NCI-H146 (cell line): ENCODE results near the gene RNH1.

Experiments
- DNase-seq: peaks from one replicate; lab custom pipeline; 2025; lab: John Stamatoyannopoulos, UW

RNH1 gene

DNA sequence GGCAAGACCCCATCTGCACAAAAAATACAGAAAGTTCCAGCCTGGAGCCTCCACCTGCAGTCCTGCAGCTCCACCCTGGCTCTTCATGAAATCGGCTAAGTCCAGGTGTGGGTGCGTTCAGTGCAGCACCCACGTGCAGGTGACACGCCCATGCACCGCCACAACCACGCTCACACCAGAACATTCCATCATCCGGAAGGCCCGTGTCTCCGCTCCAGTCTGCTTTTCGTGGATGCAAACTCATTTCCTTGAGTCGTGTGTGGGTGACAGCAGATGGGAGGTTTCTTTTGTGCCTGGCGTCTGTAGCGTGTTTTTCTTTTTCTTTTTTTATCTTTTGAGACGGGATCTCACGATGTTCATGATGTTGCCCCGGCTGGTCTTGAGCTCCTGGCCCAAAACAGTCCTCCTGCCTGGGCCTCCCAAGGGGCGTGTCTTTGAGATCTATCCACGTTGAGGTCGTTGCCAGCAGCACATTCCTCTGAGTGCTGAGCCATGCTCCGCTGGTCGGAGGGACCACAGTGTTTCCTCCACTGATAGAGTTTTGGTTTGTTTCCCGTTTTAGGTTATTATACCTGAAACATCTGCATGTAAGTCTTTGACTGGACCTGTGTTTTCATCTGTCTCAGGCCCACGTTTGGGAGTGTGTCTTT, 49.8 kb downstream of the RNH1 start:
- DNase-seq: no peak

DNA sequence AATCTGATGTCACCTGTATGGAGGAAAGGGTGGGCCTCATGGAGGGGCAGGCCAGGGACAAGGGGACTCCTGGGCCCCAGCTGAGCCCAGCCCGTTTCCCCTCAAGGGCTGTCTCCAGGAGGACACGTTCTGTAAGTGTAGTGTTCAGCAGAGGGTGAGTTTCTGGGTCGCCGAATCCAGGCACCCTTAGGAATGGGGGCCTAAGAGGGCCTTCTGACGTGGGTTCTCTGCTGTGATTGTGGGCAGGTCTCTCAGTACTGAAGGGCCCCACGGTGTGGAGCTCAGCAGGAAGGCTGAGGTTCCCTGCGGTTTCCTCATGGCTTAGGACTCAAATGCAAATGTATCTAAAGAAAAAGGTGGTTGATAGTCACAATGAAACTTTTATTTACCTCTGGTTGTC, 50.5 kb downstream of the RNH1 start:
- no peak for DNase-seq

DNA sequence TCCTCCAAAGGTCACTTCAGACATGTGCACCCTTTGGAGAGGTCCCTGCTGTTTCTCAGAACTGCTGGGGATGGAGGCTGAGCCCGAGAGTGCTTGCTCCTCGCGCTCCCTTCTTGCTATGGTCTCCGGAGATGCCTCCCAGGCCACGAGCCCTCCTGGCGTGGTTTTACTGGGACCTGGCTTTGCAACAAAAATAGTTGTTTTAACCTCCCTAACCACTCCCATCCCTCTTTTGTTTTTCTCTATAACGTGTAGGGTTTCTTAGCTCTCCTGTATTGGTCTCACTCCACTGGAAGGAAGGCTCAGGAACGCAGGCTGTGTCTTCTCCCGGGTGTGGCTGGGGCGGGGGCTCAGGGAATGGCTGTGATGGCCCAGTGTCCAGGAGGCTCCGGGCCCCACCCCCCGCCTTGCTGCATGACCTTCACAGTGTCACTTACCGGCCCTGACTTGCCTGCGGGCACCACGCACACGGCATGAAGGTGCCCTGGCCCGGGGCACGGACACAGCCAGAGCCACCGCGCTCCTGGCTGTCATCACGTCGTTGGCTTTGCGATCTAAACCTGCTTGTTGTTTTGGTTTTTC, 51.4 kb downstream of the RNH1 start:
- no peak for DNase-seq

DNA sequence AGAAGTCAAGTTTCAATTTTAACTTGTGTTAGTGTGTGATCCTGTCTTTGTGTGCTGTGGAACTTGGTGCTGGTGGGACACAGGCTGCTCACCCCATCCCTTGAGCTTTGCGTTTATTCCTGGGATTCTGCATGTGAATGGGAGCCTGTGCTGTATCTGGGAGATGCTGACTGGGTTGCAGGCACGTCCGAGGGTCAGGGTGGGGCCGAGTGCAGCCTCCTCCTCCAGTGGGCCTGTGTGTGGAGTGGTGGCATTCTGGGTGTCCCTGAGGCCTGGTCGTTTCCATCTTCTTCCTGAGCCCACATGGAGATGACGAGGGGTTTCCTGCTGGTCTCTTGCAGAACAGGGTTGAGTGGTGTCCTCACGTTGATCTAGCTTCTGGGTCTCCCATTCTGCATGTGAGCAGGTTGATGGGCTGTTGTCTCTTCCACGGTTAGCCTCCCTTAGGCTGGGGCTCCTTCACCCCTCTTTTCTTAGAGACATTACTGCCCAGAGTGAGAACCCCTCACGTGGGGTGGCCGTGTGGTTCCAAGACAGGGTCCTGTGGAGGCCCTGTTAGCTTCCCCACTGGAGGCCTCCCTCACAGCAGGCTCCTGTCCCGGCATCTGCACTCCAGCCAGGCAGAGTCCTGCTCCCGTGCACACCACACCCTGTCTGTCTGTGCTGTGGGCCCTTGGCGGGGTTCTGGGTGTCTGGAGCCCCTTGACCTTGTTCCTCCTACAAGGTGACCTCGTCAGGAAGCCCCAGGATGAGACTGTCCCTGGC, 52.1 kb downstream of the RNH1 start:
- DNase-seq: no peak

DNA sequence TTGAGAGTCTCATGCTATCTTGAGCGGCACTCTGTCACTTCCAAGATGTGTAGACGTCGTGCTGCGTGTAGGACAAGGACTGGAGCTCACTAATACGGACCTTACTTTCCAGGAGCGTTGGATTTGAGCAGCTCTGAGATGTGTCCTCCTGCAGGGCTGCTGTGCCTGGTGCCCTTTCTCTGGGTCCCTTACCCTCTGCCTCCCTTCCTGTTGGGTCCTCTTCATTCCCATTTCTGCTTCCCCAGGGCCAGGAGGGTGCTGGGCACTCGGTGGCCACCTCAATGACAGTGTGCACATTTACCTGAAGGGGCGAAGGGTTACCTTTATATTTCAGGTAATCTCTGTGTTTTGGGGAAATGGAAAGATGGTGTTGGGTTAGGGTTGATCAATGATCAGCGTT, 53.0 kb downstream of the RNH1 start:
- no peak for DNase-seq

DNA sequence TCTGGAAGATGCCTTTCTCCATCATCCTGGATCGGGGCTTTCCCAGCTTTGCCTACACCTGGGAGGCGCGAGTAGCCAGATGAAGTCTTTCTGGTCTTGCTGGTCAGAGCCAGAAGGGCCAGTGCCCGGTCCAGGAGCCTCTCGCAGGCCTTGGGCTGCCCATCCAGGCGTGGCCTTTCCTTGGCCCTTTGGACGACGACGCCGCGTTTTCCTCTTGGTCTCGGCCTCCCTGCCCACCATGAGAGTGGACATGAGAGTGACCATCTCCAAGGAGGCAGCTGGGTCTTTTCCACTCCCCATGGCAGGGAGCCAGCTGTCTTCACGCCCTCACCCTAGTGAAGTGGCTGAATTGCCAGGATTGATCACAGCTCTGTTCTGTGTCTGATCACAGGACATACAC, 53.5 kb downstream of the RNH1 start:
- DNase-seq: no peak

DNA sequence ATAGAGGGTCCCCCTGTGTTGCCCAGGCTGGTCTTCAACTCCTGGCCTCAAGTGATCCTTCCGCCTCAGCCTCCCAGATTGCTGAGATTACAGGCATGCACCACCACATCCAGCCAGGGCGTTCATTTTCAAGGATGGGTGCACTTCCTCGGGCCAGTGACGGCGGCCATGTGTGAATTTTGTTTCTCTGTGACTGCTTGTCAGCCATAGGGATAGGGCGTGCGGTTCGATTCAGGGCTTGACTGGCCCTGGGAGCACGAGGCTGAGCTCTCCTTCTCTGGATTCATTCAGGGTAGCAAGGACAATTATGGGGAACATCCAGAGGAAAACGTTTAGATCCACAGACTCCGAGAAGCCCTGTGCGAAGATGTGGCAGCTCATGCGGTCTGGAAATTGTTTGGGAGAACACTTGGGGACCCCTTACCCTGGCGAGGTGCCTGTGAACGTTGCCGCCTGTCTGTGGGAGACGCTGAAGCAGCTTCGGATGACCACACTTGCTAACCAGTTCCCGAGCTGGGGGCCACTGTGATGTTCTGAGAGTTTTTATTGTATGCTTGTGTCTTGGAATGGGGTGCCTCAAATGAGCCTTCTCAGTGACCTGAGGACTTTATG, 54.0 kb downstream of the RNH1 start:
- DNase-seq: no peak

DNA sequence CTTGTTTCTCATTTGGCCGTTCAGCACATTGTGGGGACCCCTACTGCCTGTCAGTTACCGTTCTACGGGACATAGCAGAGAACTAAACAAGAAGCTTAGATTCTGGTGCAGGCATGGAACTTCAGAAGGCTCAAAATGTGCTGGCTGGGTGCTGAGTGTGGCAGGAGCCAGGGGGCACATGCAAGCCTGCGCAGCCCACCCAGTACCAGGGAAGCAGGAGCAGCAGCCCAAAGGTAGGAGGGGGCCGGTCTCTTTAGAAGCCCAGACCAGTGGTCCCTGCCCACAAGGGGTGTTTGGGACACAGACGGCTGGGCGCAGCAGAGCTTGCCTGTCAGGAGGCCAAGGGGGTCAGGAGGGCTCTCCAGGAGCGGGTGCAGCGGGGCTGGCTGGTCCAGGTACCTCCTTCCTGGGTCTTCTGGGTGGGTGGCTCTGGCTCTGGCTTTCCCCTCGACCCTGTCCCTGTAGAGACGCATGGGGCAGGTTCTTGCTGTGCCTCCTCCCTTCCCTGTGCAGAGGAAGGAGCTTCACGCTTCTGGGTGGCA, 54.8 kb downstream of the RNH1 start:
- DNase-seq: no peak

DNA sequence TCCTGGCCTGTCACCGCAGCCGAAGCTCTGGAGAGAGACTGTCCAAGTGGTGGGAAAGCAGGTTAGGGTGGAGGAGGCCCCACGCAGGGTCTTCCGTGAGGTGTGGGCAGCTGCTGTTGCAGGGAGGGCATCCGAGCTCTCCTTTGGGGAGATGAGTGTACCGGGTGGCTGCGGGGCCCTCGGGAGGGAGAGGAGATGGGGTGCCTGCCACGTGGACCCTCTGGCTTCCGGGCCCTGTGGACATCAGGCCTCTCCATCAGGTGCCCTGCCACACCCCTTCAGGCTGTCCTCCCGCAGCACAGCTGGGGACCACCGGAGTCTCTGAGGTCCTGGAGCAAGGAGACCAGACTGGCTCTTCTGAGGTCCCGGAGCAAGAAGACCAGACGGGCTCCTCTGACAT, 55.3 kb downstream of the RNH1 start:
- no peak for DNase-seq

DNA sequence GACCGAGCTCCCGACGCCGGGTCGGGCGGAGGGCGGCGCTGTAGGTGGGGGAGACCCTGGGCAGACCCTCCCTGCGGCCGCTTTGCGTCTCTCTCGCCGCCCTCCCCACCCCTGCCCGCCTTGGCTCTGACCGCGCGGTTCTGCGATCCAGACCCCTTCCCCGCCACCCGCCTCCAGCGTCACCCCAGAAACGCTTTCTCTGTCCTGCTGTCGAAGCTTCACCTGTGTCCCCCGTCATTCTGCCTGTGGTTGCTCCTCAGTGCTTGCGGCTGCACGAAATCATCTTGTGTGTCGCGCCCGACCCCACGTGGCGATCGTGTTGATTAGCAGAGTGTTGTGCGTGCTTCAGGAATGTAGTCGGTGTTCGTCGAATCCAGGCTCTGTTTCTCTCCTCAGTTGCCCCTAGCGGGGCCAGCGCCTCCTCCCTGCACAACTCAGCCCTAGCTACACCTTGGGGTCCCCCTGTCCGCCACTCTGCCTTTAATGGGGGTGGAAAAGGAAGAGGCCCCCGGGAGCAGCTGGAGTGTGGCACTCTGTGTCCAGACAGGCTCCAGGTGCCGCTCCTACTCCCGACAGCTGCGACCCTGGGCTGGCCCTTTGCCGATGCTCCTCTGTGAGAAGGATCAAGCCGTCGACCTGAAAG, 56.1 kb downstream of the RNH1 start:
- peak; percentile 76 for DNase-seq

DNA sequence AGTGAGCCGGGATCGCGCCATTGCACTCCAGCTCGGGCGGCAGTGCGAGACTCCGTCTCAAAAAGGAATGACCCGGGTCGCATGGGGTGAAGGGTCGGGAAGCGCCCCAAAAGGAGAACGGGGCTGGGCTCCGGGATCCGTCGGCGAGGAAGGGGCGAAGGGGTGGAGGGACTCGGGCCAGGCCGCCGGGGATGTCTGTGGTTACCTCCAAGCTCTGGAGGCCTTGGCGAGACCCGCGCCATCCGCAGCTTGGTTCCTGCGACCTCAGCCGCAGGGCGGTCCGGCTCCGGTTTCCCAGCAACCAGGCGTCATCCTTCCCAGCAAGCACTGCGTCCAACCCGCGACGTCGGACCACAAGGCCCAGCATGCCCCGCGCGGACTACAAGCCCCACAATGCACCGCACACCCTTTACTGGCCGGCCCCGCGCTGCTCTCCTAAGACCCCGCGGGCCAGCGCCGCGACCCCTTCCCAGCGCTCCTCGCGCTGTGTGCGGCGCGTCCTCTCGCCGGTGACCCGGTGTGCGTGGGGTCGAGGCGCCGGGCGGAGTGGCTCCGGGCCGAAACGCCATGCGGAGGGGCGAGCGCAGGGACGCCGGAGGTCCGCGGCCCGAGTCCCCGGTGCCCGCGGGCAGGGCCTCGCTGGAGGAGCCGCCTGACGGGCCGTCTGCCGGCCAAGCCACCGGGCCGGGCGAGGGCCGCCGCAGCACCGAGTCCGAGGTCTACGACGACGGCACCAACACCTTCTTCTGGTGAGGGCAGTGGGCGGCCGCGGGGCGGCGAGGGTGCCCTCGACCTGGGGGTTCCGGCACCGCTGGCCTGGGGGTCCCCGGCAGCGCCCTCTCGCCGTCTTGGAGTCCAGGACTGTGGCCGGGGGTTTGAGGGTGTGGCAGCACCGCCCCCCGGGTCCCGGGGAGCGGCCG, 56.9 kb downstream of the RNH1 start, which contains the start of gene PTDSS2:
PTDSS2 (plus strand) TSS at position 391 of the 920 bp plus-strand sequence; CDS start at position 568, 177 bp downstream.
- peak; percentile 97 for DNase-seq

DNA sequence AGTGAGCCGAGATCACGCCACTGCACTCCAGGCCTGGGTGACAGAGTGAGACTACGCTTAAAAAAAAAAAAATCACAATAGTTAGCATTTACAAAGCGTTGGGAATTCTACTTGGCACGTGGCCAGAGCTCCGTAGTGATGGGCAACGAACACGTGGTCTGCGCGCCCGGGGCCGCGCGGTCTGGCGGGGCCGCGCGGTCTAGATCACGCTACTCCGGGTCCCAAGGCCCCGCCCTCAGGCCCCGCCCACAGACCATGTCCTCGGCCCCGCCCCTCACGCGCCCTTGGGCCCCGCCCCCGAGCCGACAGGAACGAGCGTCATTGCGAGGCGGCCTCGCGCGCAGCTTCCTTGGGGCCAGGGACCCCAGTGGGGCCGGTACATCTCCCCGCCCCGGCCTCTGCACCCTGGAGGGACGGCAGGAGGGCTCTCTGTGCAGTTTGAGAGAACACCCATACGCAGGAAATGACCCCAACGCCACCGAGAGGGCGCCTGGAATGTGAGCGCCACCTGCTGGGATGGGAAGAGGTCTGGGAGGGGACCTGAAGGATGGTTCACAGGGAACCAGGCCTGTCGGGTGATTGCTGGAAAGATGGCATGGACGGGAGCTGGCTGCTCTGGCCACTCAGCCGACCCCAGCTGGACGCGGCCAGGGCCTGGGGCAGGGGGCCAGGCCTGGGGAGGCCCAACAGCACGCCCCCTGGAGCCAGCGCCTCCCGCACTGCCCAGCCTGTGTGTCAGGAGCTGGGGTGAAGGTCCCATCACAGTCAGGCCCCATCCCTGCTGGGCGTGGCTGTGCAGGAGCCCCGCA, 58.9 kb downstream of the RNH1 start:
- peak; percentile 96 for DNase-seq

DNA sequence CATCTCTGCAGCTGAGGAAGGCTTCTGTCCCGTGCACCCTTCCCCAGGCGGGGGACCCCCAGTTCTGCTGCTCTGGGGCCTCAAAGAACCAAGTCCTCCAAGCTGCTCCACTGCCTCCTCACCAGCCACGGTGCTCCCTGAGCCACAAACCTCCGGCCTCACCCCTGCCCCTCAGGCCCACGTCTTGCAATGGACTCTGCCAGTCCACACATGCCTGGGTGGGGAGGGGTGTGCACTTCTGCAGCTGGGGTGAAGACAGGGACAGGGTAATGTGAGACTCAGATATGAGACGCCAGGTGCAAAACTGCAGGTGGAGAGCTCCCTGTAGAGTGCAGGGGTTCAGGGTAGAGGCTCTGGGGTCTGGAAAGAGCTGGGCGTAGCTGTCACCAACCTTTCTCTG, 60.2 kb downstream of the RNH1 start:
- peak; percentile 91 for DNase-seq

DNA sequence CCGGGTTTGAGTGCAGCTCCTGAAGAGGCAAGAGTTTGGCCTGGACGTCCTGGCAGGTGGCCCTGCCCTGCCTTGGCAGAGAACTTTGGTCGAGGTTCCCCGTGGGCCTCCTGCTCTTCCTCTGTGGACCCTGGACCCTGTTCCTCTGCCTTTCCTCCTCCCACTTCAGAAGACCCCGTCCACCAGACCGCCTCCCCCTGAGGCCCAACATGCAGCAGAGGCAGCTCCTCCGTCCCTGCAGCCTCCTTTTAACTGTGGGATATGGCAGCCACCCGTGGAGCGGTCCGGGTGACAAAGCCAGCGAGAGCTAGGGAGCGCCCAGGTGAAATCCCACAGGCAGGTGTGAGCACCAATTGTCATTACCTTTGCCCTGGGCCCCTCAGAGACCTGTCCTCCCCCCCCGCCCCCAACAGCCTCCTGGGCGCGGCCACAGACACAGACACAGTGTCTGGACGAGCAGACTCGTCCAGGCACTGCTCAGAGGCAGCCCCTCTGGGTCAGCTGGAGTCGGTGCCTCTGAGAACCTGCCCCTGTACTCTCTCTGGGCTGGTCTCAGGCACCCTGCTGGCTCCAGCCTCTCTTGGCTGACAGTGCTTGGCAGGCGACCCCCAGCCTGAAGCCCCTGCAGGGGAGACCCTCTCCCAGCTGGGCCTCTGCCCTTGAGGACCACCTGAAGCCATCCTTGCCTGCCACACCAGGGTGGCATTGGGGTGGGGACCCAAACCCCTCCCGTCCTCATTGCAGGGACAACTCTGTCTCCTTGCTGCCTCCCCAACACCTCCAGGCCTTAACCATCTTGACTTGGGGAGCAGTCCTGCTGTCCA, 61.1 kb downstream of the RNH1 start:
- DNase-seq: peak; percentile 80
